Measurements from ENCODE around the gene KRTAP4-7.
"Not testable (repeated sequence)": the region's sequence is repeated elsewhere in the genome, so short reads cannot be mapped to it uniquely, and the experiment has no call there.

Gene KRTAP4-7

DNA sequence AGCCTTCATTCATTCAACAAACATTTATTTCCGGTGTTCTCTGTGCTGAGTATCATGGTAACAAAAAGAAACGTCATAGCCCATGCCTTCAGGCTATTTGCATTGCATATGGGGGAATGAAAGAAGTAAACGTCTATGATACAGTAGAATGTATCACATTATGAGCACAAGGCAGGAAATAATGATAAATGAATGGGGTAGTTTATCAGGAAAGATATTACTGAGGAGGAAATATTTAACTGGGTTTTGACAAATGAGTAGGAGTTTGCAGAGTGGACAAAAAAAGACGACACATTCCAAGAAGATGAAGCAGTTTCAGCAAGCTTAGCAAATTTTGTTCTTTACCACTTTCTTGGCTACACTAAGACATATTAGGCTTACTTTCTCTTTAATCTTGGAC is 1.3 kb upstream of the KRTAP4-7 start:
- H3K4me3 ChIP-seq (ENCODE audit: insufficient read depth, low read length, poor library complexity, severe bottlenecking) = no peak overlapping the region
- no peaks in the 10 kb centered on the region for H4K20me1 ChIP-seq (ENCODE audit: low read depth, low read length)
- TF ChIP-seq, protein P1, sequence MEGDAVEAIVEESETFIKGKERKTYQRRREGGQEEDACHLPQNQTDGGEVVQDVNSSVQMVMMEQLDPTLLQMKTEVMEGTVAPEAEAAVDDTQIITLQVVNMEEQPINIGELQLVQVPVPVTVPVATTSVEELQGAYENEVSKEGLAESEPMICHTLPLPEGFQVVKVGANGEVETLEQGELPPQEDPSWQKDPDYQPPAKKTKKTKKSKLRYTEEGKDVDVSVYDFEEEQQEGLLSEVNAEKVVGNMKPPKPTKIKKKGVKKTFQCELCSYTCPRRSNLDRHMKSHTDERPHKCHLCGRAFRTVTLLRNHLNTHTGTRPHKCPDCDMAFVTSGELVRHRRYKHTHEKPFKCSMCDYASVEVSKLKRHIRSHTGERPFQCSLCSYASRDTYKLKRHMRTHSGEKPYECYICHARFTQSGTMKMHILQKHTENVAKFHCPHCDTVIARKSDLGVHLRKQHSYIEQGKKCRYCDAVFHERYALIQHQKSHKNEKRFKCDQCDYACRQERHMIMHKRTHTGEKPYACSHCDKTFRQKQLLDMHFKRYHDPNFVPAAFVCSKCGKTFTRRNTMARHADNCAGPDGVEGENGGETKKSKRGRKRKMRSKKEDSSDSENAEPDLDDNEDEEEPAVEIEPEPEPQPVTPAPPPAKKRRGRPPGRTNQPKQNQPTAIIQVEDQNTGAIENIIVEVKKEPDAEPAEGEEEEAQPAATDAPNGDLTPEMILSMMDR (IDR thresholded peaks at IDR 0.05; ENCODE audit: insufficient read depth, low read length, poor library complexity, severe bottlenecking) = no peak
- no peak for TF ChIP-seq EZH2phosphoT487 (conservative IDR thresholded peaks at IDR 0.05; ENCODE audit: low read length)
- no peak overlapping the region for H3K4me2 ChIP-seq (ENCODE audit: low read depth, low read length, poor library complexity, severe bottlenecking)
- no peaks in the 10 kb centered on the region for H3K27me3 ChIP-seq (ENCODE audit: low read length)
- no peaks in the 10 kb centered on the region for H3K36me3 ChIP-seq (ENCODE audit: low read length)
- H3K9me3 ChIP-seq (ENCODE audit: insufficient read depth, low read length) = no peaks in the 10 kb centered on the region
- no peak overlapping the region for H2AFZ ChIP-seq (ENCODE audit: low read depth, low read length, severe bottlenecking)
- H3F3A ChIP-seq (ENCODE audit: insufficient read depth) = no peaks in the 10 kb centered on the region
- no peak overlapping the region for H3K9ac ChIP-seq (ENCODE audit: low read length)
- no peak overlapping the region for H3K27ac ChIP-seq (ENCODE audit: low read depth, low read length)
- H3K79me2 ChIP-seq (ENCODE audit: insufficient read depth, low read length) = no peaks in the 10 kb centered on the region
- H3K9me2 ChIP-seq (replicated peaks; ENCODE audit: insufficient read depth, low read length) = no peaks in the 10 kb centered on the region

DNA sequence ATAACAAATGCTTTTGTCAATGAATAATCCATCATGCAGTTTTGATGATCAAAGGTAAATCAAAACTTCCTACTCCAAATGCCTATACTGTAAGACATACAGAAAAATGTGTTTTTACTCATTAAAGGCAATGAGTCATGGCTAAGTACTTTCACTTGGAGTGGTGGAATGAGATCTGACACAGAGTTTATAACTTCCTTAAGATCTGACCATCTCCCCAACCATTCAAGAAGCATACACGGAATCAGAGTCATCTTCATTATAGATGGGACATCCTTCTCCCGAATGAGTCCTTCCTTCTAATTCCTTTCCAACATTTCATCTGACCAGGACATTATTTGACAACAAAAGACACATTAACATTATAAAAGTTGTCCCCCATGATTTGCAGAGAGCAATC is 523 bp upstream of the KRTAP4-7 start:
- H3F3A ChIP-seq (ENCODE audit: insufficient read depth); H3K9me2 ChIP-seq (replicated peaks; ENCODE audit: insufficient read depth, low read length); H3K79me2 ChIP-seq (ENCODE audit: insufficient read depth, low read length); H2AFZ ChIP-seq (ENCODE audit: low read depth, low read length, severe bottlenecking); H3K9me3 ChIP-seq (ENCODE audit: insufficient read depth, low read length); H3K9ac ChIP-seq (ENCODE audit: low read length); H3K36me3 ChIP-seq (ENCODE audit: low read length); H3K27ac ChIP-seq (ENCODE audit: low read depth, low read length); H3K27me3 ChIP-seq (ENCODE audit: low read length); H4K20me1 ChIP-seq (ENCODE audit: low read depth, low read length); H3K4me2 ChIP-seq (ENCODE audit: low read depth, low read length, poor library complexity, severe bottlenecking); H3K4me3 ChIP-seq (ENCODE audit: insufficient read depth, low read length, poor library complexity, severe bottlenecking): not testable (repeated sequence)

DNA sequence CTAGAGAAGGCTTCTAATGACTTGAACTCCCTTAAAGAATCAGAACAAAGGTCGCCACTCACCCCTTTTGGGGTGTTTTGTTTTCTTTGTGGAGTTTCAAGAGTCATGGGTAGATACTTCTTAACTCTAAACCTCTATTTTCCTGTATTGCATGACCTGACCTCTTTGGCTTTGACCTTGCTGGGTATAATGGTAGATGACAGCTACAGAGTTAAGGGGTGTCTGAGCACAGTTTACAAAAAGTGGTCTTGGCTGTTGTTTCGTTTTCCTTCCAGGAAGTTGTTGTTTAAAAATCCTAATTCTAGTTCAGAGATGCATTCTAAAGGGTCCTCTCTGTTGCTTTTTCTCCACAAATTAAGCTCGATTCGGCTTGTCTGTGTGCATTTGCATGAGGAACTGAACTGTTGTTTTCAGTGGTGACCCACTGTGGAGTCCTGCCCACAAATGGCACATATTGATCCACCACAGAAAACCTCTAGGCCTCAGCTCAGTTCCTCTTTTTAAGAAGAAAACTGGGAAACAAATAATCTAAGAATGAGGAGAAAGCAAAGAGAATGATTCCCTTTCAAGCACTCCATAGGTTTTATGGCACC is 4.9 kb downstream of the KRTAP4-7 start:
- H3K4me3 ChIP-seq (ENCODE audit: insufficient read depth, low read length, poor library complexity, severe bottlenecking); H3K9ac ChIP-seq (ENCODE audit: low read length): not testable (repeated sequence)

DNA sequence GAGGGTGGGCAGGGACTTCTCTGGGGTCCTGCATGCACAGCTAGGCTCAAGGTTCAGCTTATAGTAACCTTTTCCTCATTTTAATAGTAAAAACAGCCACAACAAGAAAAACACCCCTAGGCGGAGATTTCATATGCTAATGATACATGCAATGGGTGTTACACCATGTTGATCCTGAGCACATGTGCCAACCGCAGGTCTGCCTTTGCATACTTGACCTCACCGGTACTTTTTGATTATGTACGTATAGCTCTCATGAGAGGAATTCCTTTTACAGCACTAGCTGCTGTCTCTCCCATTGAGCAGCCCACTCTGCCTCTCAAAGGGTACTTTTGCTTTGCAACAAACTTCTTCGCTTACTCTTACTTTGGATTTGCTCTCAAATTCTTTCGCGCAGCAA is 12.1 kb downstream of the KRTAP4-7 start:
- TF ChIP-seq, protein P1 (IDR thresholded peaks at IDR 0.05; ENCODE audit: insufficient read depth, low read length, poor library complexity, severe bottlenecking) = no peak
- no peak for TF ChIP-seq EZH2phosphoT487 (conservative IDR thresholded peaks at IDR 0.05; ENCODE audit: low read length)

More for the DNA sequence above, 4.9 kb downstream of the KRTAP4-7 start:
- not testable (repeated sequence) for H3K79me2 ChIP-seq (ENCODE audit: insufficient read depth, low read length); H3K9me2 ChIP-seq (replicated peaks; ENCODE audit: insufficient read depth, low read length); H3K36me3 ChIP-seq (ENCODE audit: low read length); H2AFZ ChIP-seq (ENCODE audit: low read depth, low read length, severe bottlenecking); H3K4me2 ChIP-seq (ENCODE audit: low read depth, low read length, poor library complexity, severe bottlenecking); H3F3A ChIP-seq (ENCODE audit: insufficient read depth); H3K9me3 ChIP-seq (ENCODE audit: insufficient read depth, low read length); H3K27me3 ChIP-seq (ENCODE audit: low read length); H3K27ac ChIP-seq (ENCODE audit: low read depth, low read length); H4K20me1 ChIP-seq (ENCODE audit: low read depth, low read length)

More for the DNA sequence above, 12.1 kb downstream of the KRTAP4-7 start:
- Histone ChIP-seq H3K4me3 (ENCODE audit: insufficient read depth, low read length, poor library complexity, severe bottlenecking) (no peak overlapping the region), H3K9me2 (replicated peaks; ENCODE audit: insufficient read depth, low read length) (no peaks in the 10 kb centered on the region), H3K9ac (ENCODE audit: low read length) (no peak overlapping the region), H3K79me2 (ENCODE audit: insufficient read depth, low read length) (no peaks in the 10 kb centered on the region), H4K20me1 (ENCODE audit: low read depth, low read length) (no peaks in the 10 kb centered on the region), H3K4me2 (ENCODE audit: low read depth, low read length, poor library complexity, severe bottlenecking) (no peak overlapping the region), H3K27me3 (ENCODE audit: low read length) (no peaks in the 10 kb centered on the region), H3K36me3 (ENCODE audit: low read length) (no peaks in the 10 kb centered on the region), H3K9me3 (ENCODE audit: insufficient read depth, low read length) (no peaks in the 10 kb centered on the region), H3K27ac (ENCODE audit: low read depth, low read length) (no peak overlapping the region), H2AFZ (ENCODE audit: low read depth, low read length, severe bottlenecking) (no peak overlapping the region), H3F3A (ENCODE audit: insufficient read depth) (no peaks in the 10 kb centered on the region)

Data from SU-DHL-6 (cell line).